GM21526 (cell line): ENCODE data around the gene MYPOP.

Source experiments
- ATAC-seq: cut with Tn5 transposase; IDR thresholded peaks from one replicate; pipeline ENCODE4 v1.9.1; 2021; ENCODE audit warnings: moderate library complexity; ENCODE audit not compliant: unreplicated experiment, low FRiP score

Gene MYPOP

GRCh38 chr19:45901912-45902650 lies at the start of gene MYPOP:
MYPOP (minus strand) TSS chr19:45902613; CDS start chr19:45901773, 840 bp downstream.
- ATAC-seq, result no peak

- no peak for ATAC-seq
These were observed 45.5 kb upstream of the MYPOP start for GRCh38 chr19:45947926-45948325.

GRCh38 chr19:45940515-45940805 lies 38.0 kb upstream of the MYPOP start:
- ATAC-seq, result no peak

GRCh38 chr19:45939792-45940514 lies 37.5 kb upstream of the MYPOP start:
- no peak for ATAC-seq

- ATAC-seq, result no peak
These were observed 36.4 kb upstream of the MYPOP start for GRCh38 chr19:45938733-45939319.

GRCh38 chr19:45935267-45935666 lies 32.9 kb upstream of the MYPOP start:
- ATAC-seq, result no peak

- no peak for ATAC-seq
These were observed 32.3 kb upstream of the MYPOP start for GRCh38 chr19:45934551-45935230.

GRCh38 chr19:45933759-45934158 lies 31.3 kb upstream of the MYPOP start:
- ATAC-seq, result no peak

GRCh38 chr19:45931055-45931454 lies 28.6 kb upstream of the MYPOP start:
- no peak for ATAC-seq

- ATAC-seq, result no peak
These were observed 26.8 kb upstream of the MYPOP start for GRCh38 chr19:45929247-45929646.

GRCh38 chr19:45927565-45928261 lies 25.3 kb upstream of the MYPOP start:
- no peak for ATAC-seq

GRCh38 chr19:45924891-45925447 lies 22.6 kb upstream of the MYPOP start:
- ATAC-seq, result no peak

GRCh38 chr19:45922281-45922680 lies 19.9 kb upstream of the MYPOP start:
- ATAC-seq, result no peak

GRCh38 chr19:45920458-45920857 lies 18.0 kb upstream of the MYPOP start:
- no peak for ATAC-seq

- no peak for ATAC-seq
These were observed 17.3 kb upstream of the MYPOP start for GRCh38 chr19:45919678-45920077.

GRCh38 chr19:45918721-45919120 lies 16.3 kb upstream of the MYPOP start:
- ATAC-seq, result no peak

GRCh38 chr19:45917421-45918091 lies 15.1 kb upstream of the MYPOP start:
- no peak for ATAC-seq

- ATAC-seq, result no peak
These were observed 11.7 kb upstream of the MYPOP start, which contains the start of gene NANOS2 for GRCh38 chr19:45913874-45914830. NANOS2 (minus strand) TSS chr19:45914778; CDS start chr19:45914693, 85 bp downstream.

GRCh38 chr19:45911291-45911690 lies 8.9 kb upstream of the MYPOP start:
- no peak for ATAC-seq
